SK-N-MC (cell line): Measurements from ENCODE around the gene ZNF524.

Source experiments
- EZH2 ChIP-seq: fragments of 200-600 bp; sonication (generic); IDR thresholded peaks from one replicate; pipeline ENCODE4 v1.6.1; 2017; ENCODE audit warnings: antibody characterized with exemption
- FOXP2 ChIP-seq: optimal IDR thresholded peaks from 2 replicates; pipeline ENCODE3; 2011; ENCODE audit warnings: mild to moderate bottlenecking, moderate library complexity; ENCODE audit not compliant: insufficient read depth; ENCODE audit errors: extremely low read length, control extremely low read depth
- POLR2AphosphoS5 ChIP-seq: IDR thresholded peaks from 2 replicates; pipeline ENCODE4 v1.6.1; 2012; ENCODE audit warnings: mild to moderate bottlenecking, low read depth, low read length, borderline replicate concordance

DNA sequence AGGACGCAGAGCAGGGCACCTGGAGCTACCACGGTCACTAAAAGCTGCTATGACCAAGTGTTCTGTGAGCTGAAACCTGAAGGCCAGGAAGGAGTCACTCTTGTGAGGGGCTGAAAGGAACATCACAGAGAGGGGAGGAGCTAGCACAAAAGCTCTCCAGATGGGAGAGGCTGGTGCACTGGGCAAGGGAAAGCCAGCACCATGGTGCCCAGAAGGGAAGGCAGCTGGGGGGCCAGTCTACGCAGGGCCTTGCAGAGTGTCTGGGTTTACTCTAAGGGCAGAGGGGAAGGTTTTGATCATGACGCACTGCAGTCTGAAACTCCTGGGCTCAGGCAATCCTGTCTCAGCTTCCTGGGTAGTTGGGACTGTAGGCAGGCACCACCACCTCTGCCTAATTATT is 36.6 kb downstream of the ZNF524 start:
- TF ChIP-seq POLR2AphosphoS5 (no peak), EZH2 (no peak), FOXP2 (no peak)
